GM12872 (cell line): ENCODE measurements around the gene GLRA2.

ENCODE experiments used
- CTCF ChIP-seq: IDR thresholded peaks from 3 replicates; pipeline ENCODE4 v1.5.1; 2011; ENCODE audit warnings: low read depth, mild to moderate bottlenecking, low read length, moderate library complexity; ENCODE audit not compliant: insufficient read depth

GLRA2 gene

GRCh38 chrX:14675500-14675899, 146.2 kb downstream of the GLRA2 start:
- no peak for TF ChIP-seq CTCF

- TF ChIP-seq CTCF: no peak
Observed at GRCh38 chrX:14676431-14676830, 147.1 kb downstream of the GLRA2 start.

DNA sequence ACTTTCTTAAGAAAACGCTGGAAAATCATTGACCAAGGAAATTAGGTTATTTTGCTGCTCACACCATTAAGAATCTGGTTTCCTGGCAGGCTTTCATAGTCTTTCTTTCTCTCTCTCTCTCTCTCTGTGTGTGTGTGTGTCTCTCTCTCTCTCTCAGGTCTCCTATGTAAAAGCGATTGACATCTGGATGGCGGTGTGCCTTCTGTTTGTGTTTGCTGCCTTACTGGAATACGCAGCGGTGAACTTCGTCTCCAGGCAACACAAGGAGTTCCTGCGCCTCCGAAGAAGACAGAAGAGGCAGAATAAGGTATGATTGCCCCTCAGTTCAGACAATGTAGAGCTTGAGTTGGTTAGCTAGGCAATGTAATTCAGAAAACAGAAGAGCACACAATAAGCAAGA, 161.2 kb downstream of the GLRA2 start:
- no peak for TF ChIP-seq CTCF

DNA sequence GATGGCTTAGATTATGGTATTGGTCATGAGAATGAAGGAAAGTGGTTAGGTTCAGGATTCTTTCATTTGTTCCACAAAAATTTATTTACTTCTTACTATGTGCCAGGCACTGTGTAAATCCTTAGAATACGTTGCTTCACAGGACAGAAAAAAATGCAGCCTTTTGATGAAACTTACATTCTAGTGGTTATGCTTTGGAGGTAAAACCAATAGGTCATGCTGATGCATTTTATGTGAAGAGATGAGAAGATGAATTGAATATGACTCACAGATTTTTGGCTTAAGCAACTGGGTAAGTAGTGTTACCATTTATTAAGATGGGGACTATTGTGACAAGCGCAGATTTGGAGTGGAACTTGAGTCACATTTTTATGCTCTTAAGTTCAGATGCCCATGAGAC, 165.3 kb downstream of the GLRA2 start:
- no peak for TF ChIP-seq CTCF

DNA sequence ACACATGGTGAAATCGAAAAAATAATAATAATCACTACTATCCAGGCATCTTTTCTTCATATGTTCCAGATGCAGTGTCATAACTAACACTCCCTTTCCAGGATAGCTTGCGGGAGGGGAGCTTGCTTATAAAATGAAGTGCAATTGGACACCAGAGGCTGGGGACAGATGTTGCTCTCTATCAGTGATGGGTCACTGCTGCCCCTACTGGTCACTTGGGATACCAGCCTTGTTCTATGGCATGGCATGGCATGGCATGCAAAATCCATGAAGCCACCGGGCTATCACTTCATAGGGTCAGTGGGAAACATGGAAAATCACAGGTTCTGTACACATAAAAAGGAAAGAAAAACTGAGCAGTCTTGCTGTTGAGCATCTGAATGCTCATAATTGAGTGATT, 168.1 kb downstream of the GLRA2 start:
- TF ChIP-seq CTCF: peak; percentile 73

DNA sequence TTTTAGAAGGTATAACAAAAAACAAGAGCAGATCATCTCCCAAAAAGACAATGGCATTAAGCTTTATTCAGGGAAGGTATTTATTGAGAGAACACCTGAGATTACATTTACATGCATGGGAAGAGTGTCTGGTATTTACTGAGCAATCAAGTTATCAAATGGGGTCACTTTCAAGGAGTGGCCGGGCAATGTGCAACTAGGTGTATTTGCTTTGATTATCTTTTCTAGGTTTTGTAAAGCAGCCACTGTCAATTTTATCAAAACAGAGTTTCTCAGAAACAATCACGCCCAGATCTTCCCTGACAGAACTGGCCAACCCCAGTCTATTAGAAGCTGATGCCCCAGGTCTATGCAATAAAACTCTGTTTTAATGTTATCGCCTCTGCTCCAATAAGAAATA, 169.5 kb downstream of the GLRA2 start:
- no peak for TF ChIP-seq CTCF

- TF ChIP-seq CTCF: no peak
Observed at GRCh38 chrX:14700982-14701381, 171.6 kb downstream of the GLRA2 start.

DNA sequence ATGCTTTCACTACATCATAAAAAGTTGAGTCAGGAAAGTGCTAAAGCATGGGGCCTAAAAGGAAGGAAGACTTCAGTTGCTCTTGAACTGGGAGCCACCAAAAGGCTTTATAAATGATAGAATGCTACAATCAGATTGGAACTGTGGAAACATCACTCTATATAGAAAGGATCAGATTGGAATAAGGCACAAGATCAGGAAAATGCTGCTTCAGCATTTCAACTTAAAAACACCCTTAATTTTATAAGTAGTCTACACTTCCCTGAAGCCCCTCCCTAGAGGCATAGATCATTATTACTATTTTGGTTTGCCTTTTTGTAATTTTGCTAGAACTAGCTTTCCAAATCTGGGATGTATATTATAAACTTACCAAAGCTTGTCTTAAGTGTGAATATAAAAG, 172.8 kb downstream of the GLRA2 start:
- no peak for TF ChIP-seq CTCF
